AG04449 (cell line): ENCODE results near the gene MBD1.

ENCODE experiments used
- CTCF ChIA-PET: fragments of 350-600 bp; formaldehyde crosslinking; extraction: SDS; loops from one replicate; lab custom pipeline; 2021; ENCODE audit warnings: antibody characterized with exemption; lab: Yijun Ruan, JAX
- POLR2A ChIA-PET: fragments of 400-600, 350-600 bp; formaldehyde crosslinking; extraction: SDS; loops from one replicate; lab custom pipeline; 2020; ENCODE audit warnings: antibody characterized with exemption, inconsistent platforms; lab: Yijun Ruan, JAX
- DNase-seq: peaks from one replicate; pipeline ENCODE4 v3.0.0-alpha.2; 2010; ENCODE audit warnings: low read depth, low spot score
- H3K4me3 ChIP-seq: 2 replicates; pipeline ENCODE4 v1.5.1; 2011; ENCODE audit warnings: low read depth, mild to moderate bottlenecking, control low read depth, low read length
- TF ChIP-seq, protein P1 (sequence below): IDR thresholded peaks from one replicate; pipeline ENCODE4 v1.5.1; 2011; ENCODE audit warnings: mild to moderate bottlenecking, moderate library complexity, low read length, control low read depth, inconsistent platforms; ENCODE audit not compliant: insufficient read depth; ENCODE audit errors: missing control alignments

MBD1 gene

DNA sequence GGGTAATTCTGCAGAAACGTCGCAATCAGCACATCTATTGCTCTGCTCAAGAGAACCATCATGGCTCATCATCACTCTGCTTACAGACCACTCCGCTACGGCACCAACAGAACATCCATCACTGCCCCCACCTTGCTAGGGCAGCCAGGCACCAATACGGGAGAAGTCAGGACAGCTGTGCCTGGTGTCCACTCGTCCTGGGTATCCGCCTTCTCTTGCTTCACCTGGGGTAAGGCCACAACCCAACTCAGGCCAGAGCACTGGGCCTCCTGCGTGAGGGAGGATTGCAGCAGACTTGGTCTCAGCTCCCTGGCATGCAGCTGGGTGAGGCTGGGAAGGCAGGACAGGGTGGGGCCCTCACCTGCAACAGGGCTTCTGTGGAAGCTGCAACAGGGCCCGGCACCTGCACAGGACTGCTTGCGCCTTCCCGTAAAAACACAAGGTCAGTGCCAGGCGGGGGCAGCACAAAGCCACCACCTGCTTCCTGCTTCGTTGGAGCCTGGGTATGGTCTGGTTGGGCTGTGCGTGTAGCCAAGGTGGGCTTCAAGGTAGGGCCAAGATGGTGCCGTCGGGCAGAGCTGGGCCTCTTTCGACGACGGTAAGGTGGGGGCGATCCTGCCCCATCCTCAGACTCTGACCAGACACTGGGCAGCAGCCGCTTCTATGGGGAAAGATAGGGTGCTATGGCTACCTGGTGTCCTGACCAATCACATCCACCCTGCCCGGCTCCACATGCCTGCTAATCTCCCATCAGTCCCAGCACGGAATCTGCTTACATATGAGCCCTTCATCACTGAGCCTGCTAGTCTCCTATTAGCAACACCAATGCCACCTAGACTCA, 7.9 kb downstream of the MBD1 start:
- TF ChIP-seq, protein P1, sequence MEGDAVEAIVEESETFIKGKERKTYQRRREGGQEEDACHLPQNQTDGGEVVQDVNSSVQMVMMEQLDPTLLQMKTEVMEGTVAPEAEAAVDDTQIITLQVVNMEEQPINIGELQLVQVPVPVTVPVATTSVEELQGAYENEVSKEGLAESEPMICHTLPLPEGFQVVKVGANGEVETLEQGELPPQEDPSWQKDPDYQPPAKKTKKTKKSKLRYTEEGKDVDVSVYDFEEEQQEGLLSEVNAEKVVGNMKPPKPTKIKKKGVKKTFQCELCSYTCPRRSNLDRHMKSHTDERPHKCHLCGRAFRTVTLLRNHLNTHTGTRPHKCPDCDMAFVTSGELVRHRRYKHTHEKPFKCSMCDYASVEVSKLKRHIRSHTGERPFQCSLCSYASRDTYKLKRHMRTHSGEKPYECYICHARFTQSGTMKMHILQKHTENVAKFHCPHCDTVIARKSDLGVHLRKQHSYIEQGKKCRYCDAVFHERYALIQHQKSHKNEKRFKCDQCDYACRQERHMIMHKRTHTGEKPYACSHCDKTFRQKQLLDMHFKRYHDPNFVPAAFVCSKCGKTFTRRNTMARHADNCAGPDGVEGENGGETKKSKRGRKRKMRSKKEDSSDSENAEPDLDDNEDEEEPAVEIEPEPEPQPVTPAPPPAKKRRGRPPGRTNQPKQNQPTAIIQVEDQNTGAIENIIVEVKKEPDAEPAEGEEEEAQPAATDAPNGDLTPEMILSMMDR, result no peak
- ChIA-PET CTCF (no interaction called here), POLR2A (no interaction called here)
- no peak for DNase-seq
- H3K4me3 ChIP-seq, result no peak overlapping the region

DNA sequence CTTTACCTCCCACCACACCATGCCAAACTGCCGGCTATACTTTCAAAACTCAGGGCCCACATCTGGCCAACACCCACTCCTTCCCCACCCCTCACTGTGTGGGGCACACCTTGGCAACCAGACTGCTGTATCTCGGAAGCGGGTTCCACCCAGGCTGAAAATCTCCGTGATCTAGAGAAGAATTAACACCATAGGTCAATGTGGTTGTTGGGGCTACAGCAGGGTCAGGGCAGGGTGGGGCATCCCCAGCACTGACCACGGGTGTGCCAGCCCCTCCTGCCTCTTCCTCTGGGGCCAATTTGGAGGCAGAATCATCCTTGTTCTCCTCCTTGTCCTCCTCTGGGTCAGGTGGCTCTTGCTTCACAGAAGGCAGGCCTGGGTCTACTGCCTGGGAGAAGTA, 8.8 kb downstream of the MBD1 start:
- TF ChIP-seq, protein P1, result no peak
- no peak for DNase-seq
- ChIA-PET CTCF (interaction anchor here (0.8 kb wide), 1 partner anchor 9 kb away, joined by 3 read pairs; no protein-coding TSS in a partner anchor), POLR2A (no interaction called here)
- H3K4me3 ChIP-seq, result no peak overlapping the region

DNA sequence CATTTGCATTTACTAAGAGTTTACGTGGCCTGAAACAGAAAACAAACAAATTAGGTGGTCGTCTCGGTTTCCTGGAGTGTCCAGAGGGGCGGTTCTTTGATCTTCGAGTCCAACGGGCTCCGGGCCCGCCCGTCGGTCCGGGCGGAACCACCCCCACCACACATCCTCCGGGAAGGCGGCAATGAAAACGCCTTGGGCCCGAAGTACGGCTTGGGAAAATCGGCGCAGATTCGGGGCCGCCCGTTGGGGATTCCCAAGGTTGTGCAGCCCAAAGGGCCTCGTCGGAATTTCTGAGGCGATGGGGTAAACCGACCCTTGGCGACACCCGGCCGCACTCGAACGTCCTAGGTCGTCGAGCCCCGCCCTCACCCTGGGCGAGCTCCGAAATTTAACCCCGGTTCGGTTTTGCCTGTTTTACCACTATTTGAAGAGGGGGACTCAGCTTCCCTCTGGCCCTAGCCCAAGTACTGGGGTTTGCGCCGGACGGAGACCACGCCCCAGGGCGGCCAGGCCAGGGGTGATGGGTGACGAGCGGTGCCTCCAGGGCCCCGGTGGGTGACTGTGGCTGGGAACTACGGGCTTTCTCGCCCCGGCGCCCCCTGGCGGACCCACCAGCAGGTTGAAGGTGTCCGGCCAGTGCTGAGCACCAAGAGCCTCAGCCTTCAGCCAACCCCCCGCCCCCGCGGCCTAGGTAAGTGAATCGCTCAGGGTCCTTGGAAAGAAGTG, 13.1 kb downstream of the MBD1 start:
- CTCF ChIA-PET, result interaction anchor here (1.0 to 4.1 kb wide), 6 partner anchors 10 to 757 kb away, joined by 3 to 29 read pairs (median 4); no protein-coding TSS in a partner anchor
- POLR2A ChIA-PET, result interaction anchor here (0.8 kb wide), 1 partner anchor 13 kb away, joined by 5 read pairs; the partner anchor contains the start of gene MBD1
- H3K4me3 ChIP-seq, result peak overlapping the region; percentile 46
- DNase-seq, result no peak
- TF ChIP-seq, protein P1, result peak; percentile 74

DNA sequence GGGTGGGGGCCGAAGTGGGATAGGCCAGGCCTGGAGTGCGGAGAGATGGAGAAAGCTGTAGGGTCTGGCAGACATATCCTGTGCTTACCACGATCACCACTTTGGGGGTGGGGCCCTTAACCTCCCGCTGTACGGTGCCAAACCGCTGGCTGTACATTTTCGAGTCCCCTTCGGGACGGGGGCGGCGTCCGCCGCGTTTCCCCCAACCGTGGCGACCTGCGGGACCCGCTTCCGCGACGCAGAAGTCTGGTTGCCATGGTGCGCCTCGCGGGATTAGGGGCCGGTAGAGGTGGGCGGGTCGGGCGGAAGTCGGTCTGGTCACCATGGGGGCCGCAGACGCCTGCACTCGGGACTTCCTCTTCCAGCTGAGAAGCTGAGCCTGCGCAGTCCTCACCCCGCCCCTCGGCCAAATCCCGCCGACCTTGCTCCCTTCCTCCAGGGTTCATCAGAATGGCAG, 15.0 kb downstream of the MBD1 start, which contains the start of gene CFAP53:
Gene CFAP53, minus strand, starts transcription at position 248 of the 457 bp plus-strand sequence. Its CDS starts 91 bp downstream, at position 157.
- DNase-seq, result peak; percentile 29
- H3K4me3 ChIP-seq, result peak within 1 kb of the TSS; percentile 87
- CTCF ChIA-PET, result interaction anchor here (0.9 to 4.1 kb wide), 4 partner anchors 11 to 163 kb away, joined by 3 to 29 read pairs (median 4); partner anchors contain the start of gene MBD1
- POLR2A ChIA-PET, result interaction anchor here (1.8 kb wide), 1 partner anchor 15 kb away, joined by 6 read pairs; the partner anchor contains the start of gene MBD1
- TF ChIP-seq, protein P1, result no peak

DNA sequence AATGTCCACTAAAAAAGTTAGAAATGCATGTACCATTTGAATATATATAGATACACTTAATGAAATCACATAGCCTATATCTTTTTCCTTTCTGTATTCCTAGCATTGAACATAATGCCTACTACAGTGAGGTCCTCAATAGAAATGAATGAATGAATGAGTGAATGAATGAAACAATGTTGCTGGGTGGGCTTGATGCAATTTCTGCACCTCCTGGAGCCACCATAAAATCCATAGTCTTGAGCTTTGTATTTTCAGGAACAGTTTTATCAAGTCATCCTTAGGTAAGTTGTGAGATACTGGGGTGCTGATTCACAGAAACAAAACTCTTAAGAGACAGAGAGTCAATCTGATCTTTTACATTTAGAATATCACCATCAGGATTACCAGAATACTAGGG, 18.3 kb downstream of the MBD1 start:
- TF ChIP-seq, protein P1, result no peak
- POLR2A ChIA-PET, result no interaction called here

More for the DNA sequence above, 18.3 kb downstream of the MBD1 start:
- no peak overlapping the region for H3K4me3 ChIP-seq
- no peak for DNase-seq
- CTCF ChIA-PET, result no interaction called here
